Cardiac muscle cell (in vitro differentiated cells and primary cell): Measurements from ENCODE around the gene PMM2. TPM values are rescaled to one million over a fixed set of nuclear protein-coding genes. Genes with fewer than 3 reads are reported as not detected.

Experiments
- DNase-seq, 2 donors: peaks; one replicate each; pipeline versions ENCODE4 v3.0.0 to v3.0.0-alpha.2; 2010 to 2017; ENCODE audit warnings: low read depth in 1 of 2, low spot score in 1 of 2
- H3K27ac ChIP-seq: fragments of 200-600 bp; sonication (generic); 2 replicates; pipeline ENCODE4 v1.5.1; 2016
- H3K27me3 ChIP-seq: fragments of 200-600 bp; sonication (generic); 2 replicates; pipeline ENCODE4 v1.6.0; 2016; ENCODE audit warnings: control low read depth
- H3K36me3 ChIP-seq: fragments of 200-600 bp; sonication (generic); 2 replicates; pipeline ENCODE4 v1.5.1; 2016; ENCODE audit warnings: control low read depth
- H3K4me1 ChIP-seq: fragments of 200-600 bp; sonication (generic); 2 replicates; pipeline ENCODE4 v1.8.1; 2017; ENCODE audit warnings: low read depth, mild to moderate bottlenecking, mixed run types
- H3K4me3 ChIP-seq: fragments of 200-600 bp; sonication (generic); 2 replicates; pipeline ENCODE4 v1.5.1; 2016; ENCODE audit warnings: mild to moderate bottlenecking
- H3K9me3 ChIP-seq: fragments of 200-600 bp; sonication (generic); 2 replicates; pipeline ENCODE4 v1.5.1; 2017; ENCODE audit warnings: low read depth, mild to moderate bottlenecking, control low read depth
- CTCF ChIP-seq: IDR thresholded peaks from 2 replicates; pipeline ENCODE4 v1.5.1; 2012; ENCODE audit warnings: low read depth, mild to moderate bottlenecking, low read length
- polyA plus RNA-seq: library from polyadenylated mRNA; unstranded; fragments of >200 nt; fragmentation: Nextera tagmentation; extraction: Ambion mirVana; gene quantifications from 2 replicates; pipeline ENCODE4 v1.2.1, GENCODE V29; 2016
- total RNA-seq: library from RNA; depleted of rRNA; stranded (reverse); fragments of >200 nt; gene quantifications from 2 replicates; pipeline ENCODE4 v1.2.3, GENCODE V29; 2016

Gene PMM2
- total and polyA plus RNA-seq, 2 experiments from 2014 or later, result 12.9 to 14.2 TPM

- TF ChIP-seq CTCF, result no peak
- H3K36me3 ChIP-seq, result peaks cover 7% of the 10 kb centered on the region
- H3K27me3 ChIP-seq, result no peaks in the 10 kb centered on the region
- no peak overlapping the region for H3K27ac ChIP-seq
- H3K4me3 ChIP-seq, result no peak overlapping the region
- H3K9me3 ChIP-seq, result no peaks in the 10 kb centered on the region
- no peaks in the 10 kb centered on the region for H3K4me1 ChIP-seq
- no peak for DNase-seq
These were observed 48.2 kb downstream of the PMM2 start for GRCh38 chr16:8845699-8846298.

- DNase-seq, result no peak
- Histone ChIP-seq H3K36me3 (peaks cover 7% of the 10 kb centered on the region), H3K9me3 (no peaks in the 10 kb centered on the region), H3K27ac (no peak overlapping the region), H3K4me3 (no peak overlapping the region), H3K27me3 (no peaks in the 10 kb centered on the region), H3K4me1 (no peaks in the 10 kb centered on the region)
- no peak for TF ChIP-seq CTCF
These were observed 48.8 kb downstream of the PMM2 start for GRCh38 chr16:8846401-8846932.

DNA sequence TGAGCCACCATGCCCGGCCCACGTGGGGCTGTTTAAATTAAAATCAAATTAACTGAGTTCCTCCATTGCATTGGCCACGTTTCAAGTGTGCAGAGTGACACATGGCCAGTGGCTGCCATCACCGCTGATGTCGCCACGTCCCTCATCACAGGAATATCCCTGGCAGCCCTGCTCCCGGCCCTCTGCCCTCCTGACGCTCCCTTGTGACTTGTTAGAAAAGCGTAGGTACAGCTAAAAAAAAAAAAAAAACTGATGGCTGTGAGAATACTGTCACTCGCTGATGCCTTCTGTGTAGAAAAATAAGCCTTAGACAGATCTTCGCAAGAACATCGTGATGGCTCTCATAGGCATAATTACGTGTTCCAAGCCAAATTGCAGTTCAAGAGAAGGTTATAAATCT is 49.5 kb downstream of the PMM2 start:
- no peak for DNase-seq
- Histone ChIP-seq H3K36me3 (peaks cover 7% of the 10 kb centered on the region), H3K27me3 (no peaks in the 10 kb centered on the region), H3K9me3 (no peaks in the 10 kb centered on the region), H3K4me1 (no peaks in the 10 kb centered on the region), H3K27ac (no peak overlapping the region), H3K4me3 (no peak overlapping the region)
- TF ChIP-seq CTCF, result no peak

DNA sequence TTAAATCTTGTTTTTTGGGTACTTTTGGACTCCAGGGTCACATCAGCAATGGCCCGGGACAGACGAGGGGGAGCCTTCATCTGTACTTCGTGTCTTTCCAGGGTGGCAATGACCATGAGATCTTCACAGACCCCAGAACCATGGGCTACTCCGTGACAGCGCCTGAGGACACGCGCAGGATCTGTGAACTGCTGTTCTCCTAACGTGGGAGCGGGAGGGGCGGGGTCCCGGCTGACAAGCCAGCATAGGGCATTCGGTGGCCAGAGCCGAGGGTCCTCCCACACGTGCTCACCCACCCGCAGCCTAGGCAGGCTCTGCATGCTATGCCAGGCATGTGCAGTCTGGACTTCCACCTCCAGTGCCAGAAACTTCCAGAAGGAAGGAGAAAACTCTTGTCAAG is 50.0 kb downstream of the PMM2 start:
- H3K4me3 ChIP-seq, result no peak overlapping the region
- no peaks in the 10 kb centered on the region for H3K9me3 ChIP-seq
- H3K27me3 ChIP-seq, result no peaks in the 10 kb centered on the region
- TF ChIP-seq CTCF, result no peak
- H3K4me1 ChIP-seq, result no peaks in the 10 kb centered on the region
- peaks cover 7% of the 10 kb centered on the region for H3K36me3 ChIP-seq
- H3K27ac ChIP-seq, result no peak overlapping the region
- no peak for DNase-seq

DNA sequence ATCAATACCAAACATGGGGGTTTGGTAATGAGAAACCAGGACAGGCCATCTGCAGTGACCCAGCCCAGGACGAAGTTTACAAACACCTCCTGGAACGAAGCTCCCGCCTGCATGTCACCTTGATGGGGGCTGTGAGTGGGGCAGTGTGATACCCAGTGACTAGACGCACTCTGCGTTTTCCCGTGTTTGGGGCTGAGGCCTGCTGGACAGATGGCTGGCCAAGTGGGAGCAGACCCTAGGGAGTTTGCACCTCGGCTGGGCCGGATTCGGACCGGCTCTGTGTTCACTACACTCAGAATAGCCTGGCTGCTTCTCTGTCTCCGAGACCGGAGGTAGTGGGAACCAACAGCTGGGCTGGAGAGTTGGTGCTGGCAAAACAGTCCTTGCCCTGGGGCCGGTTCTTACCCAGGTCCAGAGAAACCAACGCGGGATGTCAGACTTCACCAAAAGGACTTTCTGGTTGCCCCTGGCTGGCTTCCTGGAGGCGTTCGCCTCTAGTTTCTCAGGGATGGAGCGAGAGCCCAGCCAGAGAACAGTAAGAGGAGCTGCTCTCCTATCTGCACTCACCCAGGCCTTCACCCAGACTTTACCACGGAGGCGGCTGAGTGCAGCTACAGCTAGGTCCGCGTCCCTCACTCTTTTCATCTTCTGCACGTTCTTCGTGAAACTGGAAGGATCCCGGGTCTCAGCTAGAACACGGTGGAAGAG is 50.7 kb downstream of the PMM2 start:
- Histone ChIP-seq H3K27ac (peak overlapping the region; percentile 23), H3K9me3 (no peaks in the 10 kb centered on the region), H3K4me3 (no peak overlapping the region), H3K27me3 (no peaks in the 10 kb centered on the region), H3K4me1 (no peaks in the 10 kb centered on the region), H3K36me3 (peaks cover 7% of the 10 kb centered on the region)
- no peak for DNase-seq
- TF ChIP-seq CTCF, result no peak
